Activated naive CD8-positive, alpha-beta T cell treated with anti-CD3 and anti-CD28 coated beads for 36 hours (primary cell): ENCODE measurements around the gene CDH16. TPM values are rescaled to one million over a fixed set of nuclear protein-coding genes. Genes with fewer than 3 reads are reported as not detected.

ENCODE experiments used
- DNase-seq: peaks from one replicate; pipeline ENCODE4 v3.0.0; 2021
- H3K27ac Mint-ChIP-seq: one replicate; pipeline ENCODE4 v1.8.0; 2022; ENCODE audit warnings: mild to moderate bottlenecking, moderate library complexity, mixed read lengths
- H3K27me3 Mint-ChIP-seq: one replicate; pipeline ENCODE4 v1.8.0; 2022; ENCODE audit warnings: mild to moderate bottlenecking, mixed read lengths
- H3K36me3 Mint-ChIP-seq: one replicate; pipeline ENCODE4 v1.8.0; 2021; ENCODE audit warnings: mild to moderate bottlenecking, mixed read lengths
- H3K4me1 Mint-ChIP-seq: one replicate; pipeline ENCODE4 v1.8.0; 2021; ENCODE audit warnings: mixed read lengths
- H3K4me3 Mint-ChIP-seq: one replicate; pipeline ENCODE4 v1.8.0; 2022; ENCODE audit warnings: mild to moderate bottlenecking, moderate library complexity, mixed read lengths
- H3K9me3 Mint-ChIP-seq: one replicate; pipeline ENCODE4 v1.8.0; 2022; ENCODE audit warnings: mixed read lengths
- total RNA-seq, 2 experiments: library from RNA; stranded (reverse); gene quantifications; one replicate each; pipeline ENCODE4 v1.2.3, GENCODE V29; 2021

The CDH16 gene
- total RNA-seq, 2 experiments from 2014 or later: not detected

GRCh38 chr16:66913711-66914110, 5.0 kb downstream of the CDH16 start:
- no peak overlapping the region for H3K27ac Mint-ChIP-seq
- H3K36me3 Mint-ChIP-seq: no peaks in the 10 kb centered on the region
- no peaks in the 10 kb centered on the region for H3K4me1 Mint-ChIP-seq
- H3K9me3 Mint-ChIP-seq: no peaks in the 10 kb centered on the region
- no peaks in the 10 kb centered on the region for H3K27me3 Mint-ChIP-seq
- H3K4me3 Mint-ChIP-seq: no peak overlapping the region
- DNase-seq: no peak

GRCh38 chr16:66913081-66913480, 5.6 kb downstream of the CDH16 start:
- Mint-ChIP-seq H3K27ac (no peak overlapping the region), H3K4me1 (no peaks in the 10 kb centered on the region), H3K36me3 (no peaks in the 10 kb centered on the region), H3K4me3 (no peak overlapping the region), H3K27me3 (no peaks in the 10 kb centered on the region), H3K9me3 (no peaks in the 10 kb centered on the region)
- DNase-seq: no peak

- H3K9me3 Mint-ChIP-seq: no peaks in the 10 kb centered on the region
- no peaks in the 10 kb centered on the region for H3K4me1 Mint-ChIP-seq
- H3K27me3 Mint-ChIP-seq: no peaks in the 10 kb centered on the region
- DNase-seq: no peak
- no peak overlapping the region for H3K27ac Mint-ChIP-seq
- H3K4me3 Mint-ChIP-seq: no peak overlapping the region
- H3K36me3 Mint-ChIP-seq: no peaks in the 10 kb centered on the region
Observed at GRCh38 chr16:66911801-66912200, 6.9 kb downstream of the CDH16 start.

GRCh38 chr16:66911112-66911511, 7.6 kb downstream of the CDH16 start:
- no peak for DNase-seq
- no peak overlapping the region for H3K4me3 Mint-ChIP-seq
- no peaks in the 10 kb centered on the region for H3K4me1 Mint-ChIP-seq
- no peaks in the 10 kb centered on the region for H3K36me3 Mint-ChIP-seq
- H3K27ac Mint-ChIP-seq: no peak overlapping the region
- no peaks in the 10 kb centered on the region for H3K9me3 Mint-ChIP-seq
- no peaks in the 10 kb centered on the region for H3K27me3 Mint-ChIP-seq

GRCh38 chr16:66910175-66910940, 8.3 kb downstream of the CDH16 start:
- H3K4me3 Mint-ChIP-seq: no peak overlapping the region
- no peak overlapping the region for H3K27ac Mint-ChIP-seq

GRCh38 chr16:66908762-66909559, 9.7 kb downstream of the CDH16 start:
- Mint-ChIP-seq H3K27ac (no peak overlapping the region), H3K27me3 (no peaks in the 10 kb centered on the region), H3K36me3 (no peaks in the 10 kb centered on the region), H3K9me3 (no peaks in the 10 kb centered on the region), H3K4me3 (no peak overlapping the region), H3K4me1 (peaks cover 4% of the 10 kb centered on the region)
- no peak for DNase-seq

More at GRCh38 chr16:66910175-66910940, 8.3 kb downstream of the CDH16 start:
- Mint-ChIP-seq H3K27me3 (no peaks in the 10 kb centered on the region), H3K9me3 (no peaks in the 10 kb centered on the region), H3K36me3 (no peaks in the 10 kb centered on the region), H3K4me1 (peaks cover 4% of the 10 kb centered on the region)
- no peak for DNase-seq

- no peak for DNase-seq
- Mint-ChIP-seq H3K4me3 (no peak overlapping the region), H3K27ac (no peak overlapping the region), H3K4me1 (peaks cover 4% of the 10 kb centered on the region), H3K27me3 (no peaks in the 10 kb centered on the region), H3K9me3 (no peaks in the 10 kb centered on the region), H3K36me3 (no peaks in the 10 kb centered on the region)
Observed at GRCh38 chr16:66908116-66908515, 10.6 kb downstream of the CDH16 start.

GRCh38 chr16:66906916-66907836, 11.5 kb downstream of the CDH16 start:
- Mint-ChIP-seq H3K4me3 (no peak overlapping the region), H3K27ac (no peak overlapping the region), H3K9me3 (no peaks in the 10 kb centered on the region), H3K4me1 (peaks cover 4% of the 10 kb centered on the region), H3K36me3 (no peaks in the 10 kb centered on the region), H3K27me3 (no peaks in the 10 kb centered on the region)
- no peak for DNase-seq

- no peaks in the 10 kb centered on the region for H3K27me3 Mint-ChIP-seq
- H3K36me3 Mint-ChIP-seq: no peaks in the 10 kb centered on the region
- H3K27ac Mint-ChIP-seq: no peak overlapping the region
- DNase-seq: peak; percentile 46
- H3K4me3 Mint-ChIP-seq: no peak overlapping the region
- H3K4me1 Mint-ChIP-seq: peaks cover 4% of the 10 kb centered on the region
- no peaks in the 10 kb centered on the region for H3K9me3 Mint-ChIP-seq
Observed at GRCh38 chr16:66905633-66906539, 12.8 kb downstream of the CDH16 start.

GRCh38 chr16:66904846-66905632, 13.6 kb downstream of the CDH16 start:
- H3K4me3 Mint-ChIP-seq: no peak overlapping the region
- H3K36me3 Mint-ChIP-seq: no peaks in the 10 kb centered on the region
- no peak overlapping the region for H3K27ac Mint-ChIP-seq
- no peaks in the 10 kb centered on the region for H3K27me3 Mint-ChIP-seq
- H3K9me3 Mint-ChIP-seq: no peaks in the 10 kb centered on the region
- no peak for DNase-seq
- peaks cover 4% of the 10 kb centered on the region for H3K4me1 Mint-ChIP-seq

- no peaks in the 10 kb centered on the region for H3K36me3 Mint-ChIP-seq
- H3K27ac Mint-ChIP-seq: no peak overlapping the region
- no peak for DNase-seq
- H3K4me1 Mint-ChIP-seq: peaks cover 4% of the 10 kb centered on the region
- H3K9me3 Mint-ChIP-seq: no peaks in the 10 kb centered on the region
- no peak overlapping the region for H3K4me3 Mint-ChIP-seq
- H3K27me3 Mint-ChIP-seq: no peaks in the 10 kb centered on the region
Observed at GRCh38 chr16:66904428-66904845, 14.2 kb downstream of the CDH16 start.

- Mint-ChIP-seq H3K36me3 (no peaks in the 10 kb centered on the region), H3K9me3 (no peaks in the 10 kb centered on the region), H3K4me1 (peaks cover 4% of the 10 kb centered on the region), H3K4me3 (no peak overlapping the region), H3K27ac (no peak overlapping the region), H3K27me3 (no peaks in the 10 kb centered on the region)
- DNase-seq: no peak
Observed at GRCh38 chr16:66903544-66904427, 14.9 kb downstream of the CDH16 start.
